PC-3 (cell line): Measurements from ENCODE around the gene ITGB3. TPM values are rescaled to one million over a fixed set of nuclear protein-coding genes. Genes with fewer than 3 reads are reported as not detected.

ENCODE experiments used
- ATAC-seq: fragments of 200-7000 bp; cut with Tn5 transposase; 2 replicates; pipeline ENCODE4 v1.9.1; 2020; ENCODE audit warnings: mild to moderate bottlenecking, moderate library complexity
- BruUV-seq: library from RNA; stranded (reverse); fragments of 400-500 nt; replicated peaks from 2 replicates; lab custom pipeline; 2021; lab: Mats Ljungman, UMichigan
- CTCF ChIA-PET: fragments of 300-600 bp; sonication (Branson Sonifier 250); formaldehyde crosslinking; loops from one replicate; lab custom pipeline; 2022; ENCODE audit warnings: antibody characterized with exemption; lab: Charles Lee
- POLR2A ChIA-PET: fragments of 300-600 bp; sonication (Branson Sonifier 250); formaldehyde crosslinking; loops from one replicate; lab custom pipeline; 2022; ENCODE audit warnings: antibody characterized with exemption; ENCODE audit not compliant: unreplicated experiment; lab: Charles Lee
- DNase-seq: peaks from one replicate; pipeline ENCODE4 v3.0.0-alpha.2; 2015
- H2AFZ ChIP-seq: fragments of 300-600 bp; sonication (generic); 2 replicates; pipeline ENCODE4 v1.6.0; 2016; ENCODE audit warnings: antibody characterized with exemption, low read length
- H3F3A ChIP-seq: fragments of 300-600 bp; sonication (generic); one replicate; pipeline ENCODE4 v1.6.0; 2017; ENCODE audit warnings: antibody characterized with exemption, low read length, control low read depth, mild to moderate bottlenecking; ENCODE audit not compliant: unreplicated experiment
- H3K27ac ChIP-seq: fragments of 300-600 bp; sonication (generic); 2 replicates; pipeline ENCODE4 v1.5.1; 2016; ENCODE audit warnings: mild to moderate bottlenecking, low read length
- H3K27me3 ChIP-seq: fragments of 300-600 bp; sonication (generic); 2 replicates; pipeline ENCODE4 v1.6.1; 2016; ENCODE audit warnings: low read length, mixed read lengths
- H3K36me3 ChIP-seq: fragments of 300-600 bp; sonication (generic); 2 replicates; pipeline ENCODE4 v1.6.1; 2016; ENCODE audit warnings: low read depth, mixed run types, low read length, mixed read lengths
- H3K4me1 ChIP-seq: fragments of 300-600 bp; sonication (generic); 2 replicates; pipeline ENCODE4 v1.5.1; 2016; ENCODE audit warnings: low read length; ENCODE audit not compliant: insufficient read depth
- H3K4me2 ChIP-seq: fragments of 300-600 bp; sonication (generic); 2 replicates; pipeline ENCODE4 v1.6.0; 2016; ENCODE audit warnings: low read length
- H3K4me3 ChIP-seq: fragments of 300-600 bp; sonication (generic); 2 replicates; pipeline ENCODE4 v1.5.1; 2016; ENCODE audit warnings: mild to moderate bottlenecking, low read length, mixed read lengths
- H3K79me2 ChIP-seq: fragments of 300-600 bp; sonication (generic); 2 replicates; pipeline ENCODE4 v1.6.1; 2017; ENCODE audit warnings: low read length, mixed read lengths
- H3K9ac ChIP-seq: fragments of 300-600 bp; sonication (generic); 2 replicates; pipeline ENCODE4 v1.6.0; 2016; ENCODE audit warnings: mild to moderate bottlenecking, low read length
- H3K9me2 ChIP-seq: fragments of 300-600 bp; sonication (generic); replicated peaks from 2 replicates; pipeline ENCODE4 v1.6.1; 2016; ENCODE audit warnings: mixed run types, low read length, mixed read lengths
- H3K9me3 ChIP-seq: fragments of 300-600 bp; sonication (generic); 2 replicates; pipeline ENCODE4 v1.6.1; 2016; ENCODE audit warnings: low read length, mixed read lengths
- H4K20me1 ChIP-seq: fragments of 300-600 bp; sonication (generic); 2 replicates; pipeline ENCODE4 v1.6.1; 2016; ENCODE audit warnings: low read length, mixed read lengths
- EZH2 ChIP-seq: fragments of 300-600 bp; sonication (generic); IDR thresholded peaks from one replicate; pipeline ENCODE4 v1.6.1; 2017; ENCODE audit warnings: antibody characterized with exemption, mild to moderate bottlenecking, low read length; ENCODE audit not compliant: unreplicated experiment
- EZH2phosphoT487 ChIP-seq: fragments of 300-600 bp; sonication (generic); IDR thresholded peaks from 2 replicates; pipeline ENCODE4 v1.6.1; 2018; ENCODE audit warnings: mild to moderate bottlenecking, antibody characterized with exemption, low read length, borderline replicate concordance
- intact Hi-C: fragments of 100-400 bp; cut with micrococcal nuclease; formaldehyde crosslinking; loops from 2 replicates; pipeline ENCODE4 v1.9.0; 2023
- total RNA-seq: library from RNA; depleted of rRNA; stranded (reverse); fragments of >200 nt; gene quantifications from 2 replicates; pipeline ENCODE4 v1.2.3, GENCODE V29; 2014
- TF ChIP-seq, protein P1 (sequence below): fragments of 300-600 bp; sonication (generic); conservative IDR thresholded peaks from 2 replicates; pipeline ENCODE4 v1.5.1; 2017; ENCODE audit warnings: antibody characterized with exemption, low read depth, mild to moderate bottlenecking, low read length

The ITGB3 gene
- total RNA-seq, 1 experiment from 2014 or later, result 0.36 TPM

DNA sequence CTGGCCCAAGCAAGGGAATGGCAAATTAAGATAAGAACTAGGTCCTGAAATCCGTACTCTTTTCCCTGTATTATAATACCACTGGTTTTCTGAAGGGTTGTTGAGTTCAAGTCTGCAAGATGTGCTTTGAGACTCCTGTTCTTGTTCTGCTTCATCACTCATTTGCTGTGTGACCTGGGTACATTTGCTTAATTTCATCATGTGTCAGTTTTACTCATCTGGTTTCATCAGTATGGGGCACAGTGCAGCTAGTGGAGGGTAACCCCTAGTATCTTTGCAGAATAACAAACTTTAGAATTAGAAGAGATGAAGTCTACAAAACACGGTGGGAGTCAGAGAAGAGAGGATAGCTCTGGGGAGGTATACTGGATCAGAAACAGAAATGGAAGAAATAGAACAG lies 48.2 kb downstream of the ITGB3 start:
- H3K4me2 ChIP-seq, result no peak overlapping the region
- H3K27me3 ChIP-seq, result no peaks in the 10 kb centered on the region
- ATAC-seq, result no peak
- H3K9me2 ChIP-seq, result no peaks in the 10 kb centered on the region
- no peaks in the 10 kb centered on the region for H4K20me1 ChIP-seq
- intact Hi-C loops, result no loop called here
- DNase-seq, result no peak
- H3K36me3 ChIP-seq, result no peaks in the 10 kb centered on the region
- peaks cover 12% of the 10 kb centered on the region for H3F3A ChIP-seq
- TF ChIP-seq, protein P1, sequence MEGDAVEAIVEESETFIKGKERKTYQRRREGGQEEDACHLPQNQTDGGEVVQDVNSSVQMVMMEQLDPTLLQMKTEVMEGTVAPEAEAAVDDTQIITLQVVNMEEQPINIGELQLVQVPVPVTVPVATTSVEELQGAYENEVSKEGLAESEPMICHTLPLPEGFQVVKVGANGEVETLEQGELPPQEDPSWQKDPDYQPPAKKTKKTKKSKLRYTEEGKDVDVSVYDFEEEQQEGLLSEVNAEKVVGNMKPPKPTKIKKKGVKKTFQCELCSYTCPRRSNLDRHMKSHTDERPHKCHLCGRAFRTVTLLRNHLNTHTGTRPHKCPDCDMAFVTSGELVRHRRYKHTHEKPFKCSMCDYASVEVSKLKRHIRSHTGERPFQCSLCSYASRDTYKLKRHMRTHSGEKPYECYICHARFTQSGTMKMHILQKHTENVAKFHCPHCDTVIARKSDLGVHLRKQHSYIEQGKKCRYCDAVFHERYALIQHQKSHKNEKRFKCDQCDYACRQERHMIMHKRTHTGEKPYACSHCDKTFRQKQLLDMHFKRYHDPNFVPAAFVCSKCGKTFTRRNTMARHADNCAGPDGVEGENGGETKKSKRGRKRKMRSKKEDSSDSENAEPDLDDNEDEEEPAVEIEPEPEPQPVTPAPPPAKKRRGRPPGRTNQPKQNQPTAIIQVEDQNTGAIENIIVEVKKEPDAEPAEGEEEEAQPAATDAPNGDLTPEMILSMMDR, result no peak
- ChIA-PET CTCF (no interaction called here), POLR2A (no interaction called here)
- H3K4me1 ChIP-seq, result peaks cover 16% of the 10 kb centered on the region
- H3K9me3 ChIP-seq, result no peaks in the 10 kb centered on the region
- H3K9ac ChIP-seq, result no peak overlapping the region
- H3K4me3 ChIP-seq, result no peak overlapping the region
- no peak overlapping the region for H2AFZ ChIP-seq
- no peaks in the 10 kb centered on the region for H3K79me2 ChIP-seq
- BruUV-seq, result no TSS peak
- H3K27ac ChIP-seq, result no peak overlapping the region

DNA sequence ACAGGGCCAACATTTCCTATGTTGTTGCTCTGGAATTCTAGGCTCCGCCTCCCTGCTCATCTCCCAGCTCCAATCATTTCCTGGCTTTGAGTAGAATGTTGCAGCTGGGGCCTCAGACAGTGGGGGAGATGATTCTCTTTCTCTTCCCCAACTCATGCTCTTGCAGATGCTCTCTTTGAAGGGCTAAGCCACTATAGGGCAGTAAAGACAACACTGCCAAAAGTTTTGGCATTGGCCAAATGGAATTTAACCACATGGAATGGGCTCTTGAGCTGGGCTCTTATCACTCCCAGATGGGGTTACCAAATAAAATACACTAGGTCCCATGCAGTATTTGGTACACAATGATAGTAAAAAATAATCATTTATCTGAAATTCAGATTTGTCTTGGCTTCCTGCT lies 50.6 kb downstream of the ITGB3 start:
- ATAC-seq (no peak), DNase-seq (no peak)
- CTCF ChIA-PET, result no interaction called here
- Histone ChIP-seq H3K4me3 (no peak overlapping the region), H4K20me1 (no peaks in the 10 kb centered on the region), H3K9ac (no peak overlapping the region), H2AFZ (no peak overlapping the region), H3K9me2 (no peaks in the 10 kb centered on the region), H3K4me1 (peaks cover 24% of the 10 kb centered on the region), H3K4me2 (no peak overlapping the region), H3K27me3 (no peaks in the 10 kb centered on the region), H3K27ac (no peak overlapping the region), H3K36me3 (no peaks in the 10 kb centered on the region), H3K79me2 (no peaks in the 10 kb centered on the region), H3K9me3 (no peaks in the 10 kb centered on the region), H3F3A (peaks cover 15% of the 10 kb centered on the region)
- TF ChIP-seq EZH2, result no peak
- TF ChIP-seq, protein P1, result no peak
- no peak for TF ChIP-seq EZH2phosphoT487
- intact Hi-C loops, result no loop called here
- POLR2A ChIA-PET, result no interaction called here
- BruUV-seq, result no TSS peak

DNA sequence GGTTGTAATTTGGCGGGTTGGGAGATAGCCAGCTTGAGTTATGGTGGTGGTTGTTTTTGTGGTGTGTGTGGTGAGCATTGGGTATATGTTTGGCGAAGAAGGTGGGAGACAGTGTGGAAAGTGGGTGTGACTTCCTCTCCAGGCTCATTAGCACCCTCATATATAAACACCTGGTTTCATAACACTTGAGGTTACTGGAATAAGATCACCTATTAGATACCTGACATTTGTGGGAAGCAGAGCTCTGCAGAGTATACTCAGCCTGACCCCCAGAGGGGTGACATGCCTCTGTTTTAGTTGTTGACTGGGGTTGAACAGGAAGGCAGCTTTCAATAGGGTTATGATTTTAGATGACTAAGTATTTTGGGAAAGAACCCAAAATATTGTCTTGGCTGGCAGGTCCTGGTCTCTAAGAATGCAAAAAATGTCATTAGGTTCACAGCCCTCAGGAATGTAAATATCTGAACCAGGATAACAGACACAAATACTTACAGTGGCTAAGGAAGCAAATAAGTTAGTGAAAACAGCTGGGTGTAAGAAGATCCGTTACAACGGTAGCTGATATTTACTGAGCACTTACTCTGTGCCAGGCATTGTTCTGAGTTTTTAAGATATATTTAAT lies 51.8 kb downstream of the ITGB3 start:
- DNase-seq (peak; percentile 100), ATAC-seq (peak; percentile 92)
- peaks cover 24% of the 10 kb centered on the region for H3K4me1 ChIP-seq
- POLR2A ChIA-PET, result interaction anchor here (0.9 to 1.2 kb wide), 2 partner anchors 65 to 187 kb away, joined by 3 to 8 read pairs; no protein-coding TSS in a partner anchor
- peaks cover 15% of the 10 kb centered on the region for H3F3A ChIP-seq
- H3K79me2 ChIP-seq, result no peaks in the 10 kb centered on the region
- intact Hi-C loops, result loop anchor here (1.0 kb wide), 1 partner anchor 65 kb away; no protein-coding TSS in a partner anchor
- TF ChIP-seq, protein P1, result peak; percentile 33; the same call in 1 of the 2 replicates
- TF ChIP-seq EZH2 (no peak), EZH2phosphoT487 (no peak)
- H3K9me3 ChIP-seq, result no peaks in the 10 kb centered on the region
- H3K4me2 ChIP-seq, result peak overlapping the region; percentile 55
- CTCF ChIA-PET, result interaction anchor here (1.5 to 1.8 kb wide), 2 partner anchors 10 to 66 kb away, joined by 6 to 16 read pairs; no protein-coding TSS in a partner anchor
- no peaks in the 10 kb centered on the region for H4K20me1 ChIP-seq
- H2AFZ ChIP-seq, result no peak overlapping the region
- H3K36me3 ChIP-seq, result no peaks in the 10 kb centered on the region
- H3K9me2 ChIP-seq, result no peaks in the 10 kb centered on the region
- H3K27ac ChIP-seq, result peak overlapping the region; percentile 56
- BruUV-seq, result no TSS peak
- H3K27me3 ChIP-seq, result no peaks in the 10 kb centered on the region
- no peak overlapping the region for H3K4me3 ChIP-seq
- H3K9ac ChIP-seq, result no peak overlapping the region
